ENCODE measurements around the gene PDCL3.

DNA sequence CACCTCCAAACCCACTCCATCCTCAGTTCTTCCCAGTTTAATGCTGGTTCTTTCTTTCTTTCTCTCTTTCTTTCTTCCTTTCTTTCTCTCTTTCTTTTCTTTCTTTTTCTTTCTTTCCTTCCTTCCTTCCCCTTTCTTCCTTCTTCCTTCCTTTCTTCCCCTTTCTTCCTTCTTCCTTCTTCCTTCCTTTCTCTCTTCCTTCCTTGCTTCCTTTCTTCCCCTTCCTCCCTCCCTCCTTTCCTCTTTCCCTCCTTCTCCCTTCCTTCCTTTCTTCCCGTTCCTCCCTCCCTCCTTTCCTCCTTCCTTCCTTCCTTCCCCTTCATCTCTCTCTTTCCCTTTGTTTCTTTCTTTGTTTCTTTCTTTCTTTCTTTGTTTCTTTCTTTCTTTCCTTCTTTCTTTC lies 50.9 kb downstream of the PDCL3 start:
- TF ChIP-seq CTCF (IDR thresholded peaks at IDR 0.05; ENCODE audit: low read depth, low read length, poor library complexity, severe bottlenecking) (no peak), EZH2phosphoT487 (IDR thresholded peaks at IDR 0.05; ENCODE audit: borderline replicate concordance, low read length) (no peak)

All from DOHH2 (cell line).